Measurements from ENCODE around the gene MPHOSPH10.
"Not testable (repeated sequence)": the region's sequence is repeated elsewhere in the genome, so short reads cannot be mapped to it uniquely, and the experiment has no call there.

- TF ChIP-seq, protein P1, sequence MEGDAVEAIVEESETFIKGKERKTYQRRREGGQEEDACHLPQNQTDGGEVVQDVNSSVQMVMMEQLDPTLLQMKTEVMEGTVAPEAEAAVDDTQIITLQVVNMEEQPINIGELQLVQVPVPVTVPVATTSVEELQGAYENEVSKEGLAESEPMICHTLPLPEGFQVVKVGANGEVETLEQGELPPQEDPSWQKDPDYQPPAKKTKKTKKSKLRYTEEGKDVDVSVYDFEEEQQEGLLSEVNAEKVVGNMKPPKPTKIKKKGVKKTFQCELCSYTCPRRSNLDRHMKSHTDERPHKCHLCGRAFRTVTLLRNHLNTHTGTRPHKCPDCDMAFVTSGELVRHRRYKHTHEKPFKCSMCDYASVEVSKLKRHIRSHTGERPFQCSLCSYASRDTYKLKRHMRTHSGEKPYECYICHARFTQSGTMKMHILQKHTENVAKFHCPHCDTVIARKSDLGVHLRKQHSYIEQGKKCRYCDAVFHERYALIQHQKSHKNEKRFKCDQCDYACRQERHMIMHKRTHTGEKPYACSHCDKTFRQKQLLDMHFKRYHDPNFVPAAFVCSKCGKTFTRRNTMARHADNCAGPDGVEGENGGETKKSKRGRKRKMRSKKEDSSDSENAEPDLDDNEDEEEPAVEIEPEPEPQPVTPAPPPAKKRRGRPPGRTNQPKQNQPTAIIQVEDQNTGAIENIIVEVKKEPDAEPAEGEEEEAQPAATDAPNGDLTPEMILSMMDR (conservative IDR thresholded peaks at IDR 0.05), result not testable (repeated sequence)
- TF ChIP-seq EZH2 (IDR thresholded peaks at IDR 0.05; ENCODE audit: low read depth), result not testable (repeated sequence)
Measured at GRCh38 chr2:71106463-71106862, 24.0 kb upstream of the MPHOSPH10 start.

Measured in PC-9 (cell line).